ENCODE data around the gene FIGNL2.

The FIGNL2 gene

GRCh38 chr12:51874000-51874399 is 25.5 kb upstream of the FIGNL2 start:
- DNase-seq, result no peak

DNA sequence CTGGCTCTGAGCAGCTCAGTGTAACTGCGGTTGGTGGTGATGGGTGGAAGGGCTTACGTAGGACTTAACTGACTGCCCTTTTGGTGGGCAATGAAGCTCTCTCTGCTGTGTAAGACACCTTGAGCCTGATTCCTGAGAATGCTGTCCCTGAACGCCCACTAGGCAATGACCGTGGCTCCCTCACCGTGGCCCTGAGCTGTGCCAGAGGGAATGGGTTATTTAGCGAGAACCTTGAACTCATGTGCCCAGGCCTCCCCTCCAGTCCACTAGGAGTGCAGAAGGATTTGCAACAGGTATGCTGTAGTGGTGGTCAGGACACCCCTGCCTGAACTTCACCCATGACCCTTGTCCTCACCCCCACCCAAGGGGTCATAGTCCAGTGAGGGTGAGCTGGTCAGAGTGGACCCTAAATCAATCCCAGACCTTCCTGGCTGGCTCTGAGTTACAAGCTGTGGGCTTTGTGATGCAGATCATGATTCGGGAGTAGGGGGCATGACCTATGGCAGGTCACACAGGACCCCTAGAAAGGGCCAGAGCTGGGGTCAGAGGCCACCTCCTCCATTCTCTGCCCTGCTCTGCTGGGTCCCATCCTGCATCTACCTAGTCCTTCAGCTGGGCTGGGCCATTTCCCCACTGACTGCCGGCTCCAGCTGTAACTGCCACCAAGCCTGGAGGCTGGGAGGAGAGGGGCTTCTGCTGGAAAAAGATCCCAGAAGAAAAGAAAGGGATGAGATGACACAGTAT is 24.9 kb upstream of the FIGNL2 start:
- no peak for DNase-seq

DNA sequence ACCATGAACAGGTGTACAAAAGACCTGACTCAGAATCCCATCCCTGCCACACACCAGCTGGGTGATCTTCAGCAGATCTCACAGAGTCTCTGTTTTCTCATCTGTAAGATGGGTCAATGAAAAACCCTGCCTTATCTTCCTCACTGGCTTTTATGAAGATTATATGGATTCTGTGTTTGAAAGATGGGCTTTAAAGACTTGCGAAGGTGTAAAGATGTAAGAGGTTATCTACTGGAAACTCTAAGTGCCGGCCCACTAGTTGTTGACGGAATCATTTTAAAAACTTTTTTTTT is 24.1 kb upstream of the FIGNL2 start:
- no peak for DNase-seq

GRCh38 chr12:51871918-51872688 is 23.6 kb upstream of the FIGNL2 start:
- DNase-seq, result no peak

GRCh38 chr12:51871126-51871525 is 22.6 kb upstream of the FIGNL2 start:
- no peak for DNase-seq

DNA sequence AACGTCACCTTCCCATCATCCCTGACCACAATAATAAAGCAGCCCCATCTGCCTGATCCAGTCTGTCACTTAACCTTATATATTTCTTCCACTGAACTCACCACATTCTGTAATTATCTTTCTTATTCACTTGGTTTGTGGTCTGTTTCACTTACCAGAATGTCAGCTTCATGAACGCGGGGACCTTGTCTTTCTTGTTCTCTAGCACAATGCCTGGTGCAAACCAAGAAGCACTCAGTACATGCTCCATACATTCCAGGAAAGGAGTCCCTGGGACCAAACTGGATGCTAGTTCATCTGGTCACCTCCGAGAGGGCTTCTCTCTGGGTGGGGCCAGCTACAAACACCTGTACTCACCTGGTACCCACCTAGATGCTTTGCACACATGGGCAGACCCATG is 22.0 kb upstream of the FIGNL2 start:
- no peak for DNase-seq

DNA sequence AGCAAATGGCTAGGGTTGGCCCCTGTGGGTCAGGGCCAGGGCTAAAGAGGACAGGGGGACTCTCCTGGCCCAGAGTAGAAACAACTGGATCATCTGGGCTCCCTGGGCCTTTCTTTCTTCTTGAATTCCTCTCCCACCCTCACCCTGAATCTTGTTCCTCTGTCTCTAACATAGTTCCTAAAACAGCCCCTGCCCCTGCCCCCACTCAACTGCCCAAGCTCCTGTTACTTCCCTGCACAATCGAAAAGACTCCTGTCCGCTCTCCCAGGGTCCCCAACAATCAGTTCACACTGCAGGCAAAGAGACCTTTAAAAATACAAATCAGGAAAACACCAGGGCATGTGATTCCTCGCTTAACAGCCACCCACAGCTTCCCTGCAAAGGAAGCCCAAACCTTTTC is 21.4 kb upstream of the FIGNL2 start:
- DNase-seq, result no peak

DNA sequence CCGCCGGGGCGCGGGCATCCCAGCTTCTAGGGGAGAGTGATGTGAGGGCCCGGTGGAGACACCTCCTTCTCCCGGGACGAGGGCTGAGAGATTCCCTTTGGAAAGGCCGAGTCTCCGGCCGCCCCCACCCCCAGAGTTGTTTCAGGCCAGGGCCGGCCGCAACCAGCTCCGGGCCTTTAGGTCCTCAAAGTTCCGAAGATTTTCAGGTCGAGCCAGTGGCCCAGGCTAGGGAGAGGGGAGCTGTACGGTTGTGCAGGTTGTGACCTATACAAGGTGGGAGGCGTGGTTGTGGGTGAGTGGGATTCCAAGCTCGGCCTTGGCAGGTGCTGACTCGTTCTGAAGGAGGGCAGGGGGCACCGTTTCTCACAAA is 21.0 kb upstream of the FIGNL2 start:
- DNase-seq, result no peak

DNA sequence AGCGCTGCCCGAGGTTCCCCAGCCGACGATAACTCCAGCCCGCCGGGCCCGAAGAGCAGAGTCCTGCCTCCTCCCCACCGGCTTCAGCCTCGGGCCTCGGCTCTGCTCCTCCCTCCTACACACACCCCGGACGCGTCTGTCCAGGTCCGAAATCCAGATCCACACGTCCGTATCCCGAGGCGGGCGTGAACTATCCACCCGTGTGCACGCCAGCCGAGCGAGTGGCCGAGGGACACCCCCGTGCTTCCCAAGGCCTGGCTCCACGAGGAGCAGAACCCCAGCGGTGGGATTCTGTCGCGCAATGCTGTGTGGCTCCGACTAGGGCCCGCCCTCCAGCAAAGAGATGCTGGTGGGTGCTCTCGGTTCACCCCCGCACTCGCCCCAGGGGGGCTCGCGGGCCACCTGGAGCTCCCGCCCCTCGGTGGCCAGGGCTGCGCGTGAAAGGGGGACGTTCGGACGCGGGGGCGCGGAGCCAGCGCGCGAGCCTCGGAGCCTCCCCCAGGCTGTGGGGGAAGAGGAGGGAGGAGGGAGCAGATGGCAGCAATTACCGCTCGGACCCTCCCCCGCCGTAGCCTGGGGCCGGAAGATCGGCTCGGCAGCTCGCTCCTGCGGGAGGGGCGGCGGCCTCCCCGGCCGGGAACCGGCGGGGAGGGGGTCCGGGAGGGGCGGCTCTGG is 20.4 kb upstream of the FIGNL2 start:
- no peak for DNase-seq

GRCh38 chr12:51867796-51868428 is 19.4 kb upstream of the FIGNL2 start:
- no peak for DNase-seq

GRCh38 chr12:51867371-51867770 is 18.9 kb upstream of the FIGNL2 start:
- DNase-seq, result no peak

DNA sequence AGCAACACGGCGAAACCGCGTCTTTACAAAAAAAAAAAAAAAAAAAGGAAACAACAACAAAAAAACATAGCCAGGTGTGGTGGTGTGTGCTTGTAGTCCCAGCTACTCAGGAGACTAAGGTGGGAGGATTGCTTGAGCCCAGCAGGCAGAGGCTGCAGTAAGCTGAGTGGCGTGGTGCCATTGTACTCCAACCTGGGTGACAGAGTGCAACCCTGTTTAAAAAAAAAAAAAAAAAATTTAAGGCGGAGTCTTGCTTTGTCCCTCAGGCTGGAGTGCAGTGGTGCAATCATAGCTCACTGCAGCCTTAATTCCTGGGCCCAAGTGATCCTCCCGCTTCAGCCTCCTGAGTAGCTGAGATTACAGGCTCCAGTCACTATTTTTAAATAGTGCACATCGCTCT is 18.2 kb upstream of the FIGNL2 start:
- DNase-seq, result no peak

DNA sequence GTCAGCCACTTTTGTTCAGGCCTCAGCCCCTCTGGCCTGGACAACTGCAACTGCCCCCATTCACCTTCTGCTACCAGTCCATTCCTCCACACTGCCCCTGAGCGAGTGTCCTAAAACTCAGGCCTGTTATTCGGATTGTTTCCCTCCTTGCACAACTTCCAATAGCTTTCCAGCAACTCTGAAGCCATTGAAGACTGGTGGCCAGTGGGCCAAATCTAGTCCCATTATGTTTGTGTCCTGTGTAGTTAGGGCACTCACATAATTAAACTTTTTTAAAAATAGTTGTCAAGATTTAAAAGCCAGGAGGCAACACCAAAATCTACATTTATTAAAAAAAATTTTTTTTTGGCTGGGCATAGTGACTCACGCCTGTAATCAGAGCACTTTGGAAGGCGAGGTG is 17.8 kb upstream of the FIGNL2 start:
- DNase-seq, result no peak

DNA sequence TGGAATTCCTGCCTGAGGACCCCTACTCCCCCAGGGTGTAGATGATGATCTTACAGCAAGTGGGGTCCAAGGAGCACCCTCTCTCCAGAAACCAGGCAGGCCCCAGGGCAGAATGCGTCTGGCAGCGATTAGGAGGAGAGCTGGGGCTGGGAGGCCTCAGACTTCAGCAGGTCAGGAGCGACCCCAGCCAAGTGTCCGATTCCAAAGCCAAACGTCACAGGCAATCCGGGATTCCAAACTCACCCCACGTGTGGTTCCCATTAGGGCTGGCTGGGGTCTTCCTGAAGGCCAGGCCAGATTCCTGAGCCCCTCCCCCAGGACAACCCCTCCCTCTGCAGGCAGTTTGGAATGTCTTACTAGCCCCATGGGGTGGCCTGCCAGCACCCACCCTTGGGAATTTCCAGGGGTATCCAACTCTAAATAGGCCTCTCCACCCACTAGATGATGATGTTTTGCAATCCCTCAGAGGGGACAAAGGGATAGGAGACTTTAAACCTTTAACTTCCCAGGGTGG is 17.3 kb upstream of the FIGNL2 start:
- no peak for DNase-seq

- DNase-seq, result no peak
Measured at GRCh38 chr12:51864833-51865670, 16.5 kb upstream of the FIGNL2 start.

- no peak for DNase-seq
Measured at GRCh38 chr12:51863933-51864832, 15.7 kb upstream of the FIGNL2 start.

GRCh38 chr12:51863363-51863932 is 14.9 kb upstream of the FIGNL2 start:
- no peak for DNase-seq

DNA sequence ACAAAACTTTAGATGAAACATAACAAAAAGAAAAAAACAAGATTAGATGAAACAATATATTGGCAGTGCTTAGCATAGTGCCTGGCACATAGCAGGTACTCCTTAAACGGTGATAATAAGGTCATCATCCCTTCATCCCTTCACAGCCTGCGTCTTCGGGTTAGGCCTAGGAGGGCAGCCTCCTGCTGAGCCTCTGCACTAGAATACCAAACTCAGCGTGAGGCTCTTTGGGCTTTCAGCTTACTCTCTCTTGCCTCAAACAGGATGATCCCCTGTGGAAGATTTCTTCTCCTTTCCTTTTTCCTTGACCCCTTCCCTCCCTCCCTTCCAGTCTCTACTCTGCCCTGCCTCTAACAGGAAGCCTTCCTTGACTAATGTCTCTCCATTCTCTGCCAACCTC is 14.4 kb upstream of the FIGNL2 start:
- DNase-seq, result no peak

DNA sequence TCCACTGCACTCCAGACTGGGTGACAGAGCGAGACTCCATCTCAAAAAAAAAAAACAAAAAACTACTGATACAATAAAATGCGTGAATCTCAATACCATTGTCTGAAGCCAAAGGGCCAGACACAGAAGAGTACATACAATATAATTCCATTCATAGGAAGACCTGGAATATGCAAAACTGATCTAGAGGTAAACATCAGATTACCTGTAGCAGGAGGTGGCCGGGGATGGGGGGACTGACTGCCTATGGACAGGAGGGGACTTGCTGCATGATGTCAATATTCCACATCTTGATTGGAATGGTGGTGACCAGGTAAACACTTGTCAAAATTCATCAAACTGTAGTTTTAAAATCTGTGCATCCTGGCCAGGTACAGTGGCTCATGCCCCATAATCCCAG is 12.5 kb upstream of the FIGNL2 start:
- no peak for DNase-seq

DNA sequence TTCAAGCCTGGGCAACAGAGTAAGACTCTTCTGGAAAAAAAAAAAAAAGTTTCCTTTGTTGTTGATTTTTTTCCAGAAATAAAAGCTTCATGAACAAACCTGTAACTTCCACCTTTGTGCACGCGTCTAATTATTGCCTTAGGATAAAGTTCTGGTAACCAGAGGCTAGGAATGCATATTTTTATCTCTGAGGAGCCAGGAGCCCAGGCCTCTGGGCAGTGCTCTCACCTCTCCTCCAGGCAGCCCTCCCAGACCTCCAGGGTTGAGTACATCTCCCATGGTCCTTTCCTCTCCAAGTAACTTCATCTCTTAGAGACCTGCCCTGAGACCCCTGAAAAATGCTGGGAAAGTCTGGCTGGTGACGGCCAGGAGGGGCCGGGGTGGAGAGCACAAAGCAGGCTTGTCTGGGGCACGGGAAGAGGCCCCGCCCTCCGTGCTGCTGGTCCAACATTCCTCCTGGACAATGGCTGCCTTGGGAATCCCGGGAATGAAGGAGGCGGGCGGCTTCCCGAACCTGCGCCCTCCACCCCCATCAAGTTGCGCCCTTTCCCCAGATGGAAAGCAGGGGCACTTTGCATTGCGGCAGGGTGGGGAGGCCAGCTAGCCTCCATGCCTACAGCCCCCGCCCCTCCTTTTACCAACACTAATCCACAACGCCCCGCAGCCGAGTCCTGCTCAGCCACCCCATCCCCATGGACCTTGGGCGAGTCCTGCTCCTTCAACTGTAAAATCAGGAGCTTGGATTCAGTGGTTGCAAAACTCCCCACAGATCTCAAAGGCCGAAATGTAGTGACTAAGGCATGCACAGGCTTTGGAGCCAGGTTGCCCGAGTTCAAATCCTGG is 7.3 kb upstream of the FIGNL2 start:
- no peak for DNase-seq

Data from activated T-cell treated with anti-CD3 and anti-CD28 coated beads for 4 hours (primary cell).